ENCODE results near the gene TM6SF1.

GRCh38 chr15:83090465-83090864, 17.0 kb upstream of the TM6SF1 start:
- TF ChIP-seq CTCF (conservative IDR thresholded peaks at IDR 0.05 in 1 of 2, IDR thresholded peaks at IDR 0.05 in 1 of 2; ENCODE audit: extremely low read depth in 1 of 2, insufficient read depth in 1 of 2, low read depth in 1 of 2, low read length in 2 of 2) = no peak
- TF ChIP-seq EZH2 (IDR thresholded peaks at IDR 0.05; ENCODE audit: borderline replicate concordance, low read length) = no peak

Data from mammary epithelial cell (primary cell).